GM23248 (cell line): ENCODE results near the gene ZBTB17. TPM values are rescaled to one million over a fixed set of nuclear protein-coding genes. Genes with fewer than 3 reads are reported as not detected.
A peak's percentile ranks its signal among the peaks of the same experiment; 100 is the strongest.

ENCODE experiments used
- DNase-seq: peaks from one replicate; pipeline ENCODE4 v3.0.0-alpha.2; 2015
- H2AFZ ChIP-seq: fragments of 200-600 bp; sonication (generic); 2 replicates; pipeline ENCODE4 v1.6.1; 2016; ENCODE audit warnings: antibody characterized with exemption
- H3F3A ChIP-seq: fragments of 200-600 bp; sonication (generic); 2 replicates; pipeline ENCODE4 v1.6.1; 2016; ENCODE audit warnings: mild to moderate bottlenecking, antibody characterized with exemption, mixed run types; ENCODE audit not compliant: insufficient read depth
- H3K27ac ChIP-seq: fragments of 200-600 bp; sonication (generic); 2 replicates; pipeline ENCODE4 v1.5.1; 2016; ENCODE audit warnings: mild to moderate bottlenecking
- H3K27me3 ChIP-seq: fragments of 200-600 bp; sonication (generic); replicated peaks from 2 replicates; pipeline ENCODE4 v1.6.1; 2016; ENCODE audit warnings: mild to moderate bottlenecking; ENCODE audit not compliant: insufficient read depth
- H3K36me3 ChIP-seq: fragments of 200-600 bp; sonication (generic); 2 replicates; pipeline ENCODE4 v1.6.1; 2016; ENCODE audit warnings: low read depth, mild to moderate bottlenecking
- H3K4me1 ChIP-seq: fragments of 200-600 bp; sonication (generic); 2 replicates; pipeline ENCODE4 v1.6.1; 2016; ENCODE audit warnings: mild to moderate bottlenecking; ENCODE audit not compliant: insufficient read depth
- H3K4me2 ChIP-seq: fragments of 200-600 bp; sonication (generic); one replicate; pipeline ENCODE4 v1.6.1; 2016; ENCODE audit warnings: mild to moderate bottlenecking; ENCODE audit not compliant: unreplicated experiment
- H3K4me3 ChIP-seq: fragments of 200-600 bp; sonication (generic); 2 replicates; pipeline ENCODE4 v1.5.1; 2016; ENCODE audit warnings: mild to moderate bottlenecking
- H3K79me2 ChIP-seq: fragments of 200-600 bp; sonication (generic); 2 replicates; pipeline ENCODE4 v1.6.1; 2016; ENCODE audit warnings: mild to moderate bottlenecking; ENCODE audit not compliant: insufficient read depth
- H3K9ac ChIP-seq: fragments of 200-600 bp; sonication (generic); 2 replicates; pipeline ENCODE4 v1.6.1; 2016; ENCODE audit warnings: mild to moderate bottlenecking
- H3K9me2 ChIP-seq: fragments of 200-600 bp; sonication (generic); 2 replicates; pipeline ENCODE4 v1.6.1; 2016; ENCODE audit warnings: mixed run types, mild to moderate bottlenecking, moderate library complexity; ENCODE audit not compliant: insufficient read depth
- H3K9me3 ChIP-seq: fragments of 200-600 bp; sonication (generic); one replicate; pipeline ENCODE4 v1.6.1; 2017; ENCODE audit warnings: low read depth
- H4K20me1 ChIP-seq: fragments of 200-600 bp; sonication (generic); 2 replicates; pipeline ENCODE4 v1.6.0; 2016; ENCODE audit not compliant: insufficient read depth
- EZH2 ChIP-seq: fragments of 200-600 bp; sonication (generic); IDR thresholded peaks from 2 replicates; pipeline ENCODE4 v1.6.1; 2018; ENCODE audit warnings: antibody characterized with exemption, mild to moderate bottlenecking; ENCODE audit not compliant: insufficient read depth, poor library complexity, severe bottlenecking
- EZH2phosphoT487 ChIP-seq: fragments of 200-600 bp; sonication (generic); IDR thresholded peaks from 2 replicates; pipeline ENCODE4 v1.6.1; 2018; ENCODE audit warnings: antibody characterized with exemption, moderate library complexity, mild to moderate bottlenecking, low read depth; ENCODE audit not compliant: insufficient read depth
- WGBS, 2 experiments: methylation state at CpG; one replicate each; pipeline ENCODE4 v1.1.6; 2015 to 2017; ENCODE audit warnings: low lambda C conversion rate in 2 of 2, low coverage in 1 of 2; ENCODE audit errors: missing lambda C conversion rate in 2 of 2; 5-methylcytosine and 5-hydroxymethylcytosine counted together
- in situ Hi-C: fragments of 300-500 bp; cut with MboI; formaldehyde crosslinking; loops from 2 replicates; pipeline ENCODE4 v1.15.0; 2020
- polyA plus RNA-seq: library from polyadenylated mRNA; unstranded; fragments of >200 nt; fragmentation: Nextera tagmentation; extraction: Ambion mirVana; gene quantifications from 2 replicates; pipeline ENCODE4 v1.2.1, GENCODE V29; 2016
- total RNA-seq: library from RNA; depleted of rRNA; stranded (reverse); fragments of >200 nt; shearing (Covaris generic); gene quantifications from 2 replicates; pipeline ENCODE4 v1.2.3, GENCODE V29; 2014

Gene ZBTB17
- total and polyA plus RNA-seq, 2 experiments from 2014 or later: 20.5 to 33.2 TPM

- Histone ChIP-seq H3K9me2 (no peaks in the 10 kb centered on the region), H3K9me3 (no peaks in the 10 kb centered on the region), H3K4me2 (peak overlapping the region; percentile 86), H3K36me3 (no peaks in the 10 kb centered on the region), H2AFZ (no peak overlapping the region), H3K27ac (peak overlapping the region; percentile 100), H3K4me3 (no peak overlapping the region), H3K9ac (peak overlapping the region; percentile 96), H3K27me3 (no peaks in the 10 kb centered on the region), H3F3A (peaks cover 65% of the 10 kb centered on the region), H4K20me1 (no peaks in the 10 kb centered on the region), H3K79me2 (peaks cover 74% of the 10 kb centered on the region), H3K4me1 (peaks cover 83% of the 10 kb centered on the region)
- no peak for TF ChIP-seq EZH2phosphoT487
- TF ChIP-seq EZH2: no peak
- WGBS, 2 experiments: 43 to 45% methylated on average over 23 of the region's 23 CpGs
- peak; percentile 59 for DNase-seq
- in situ Hi-C loops: no loop called here
Observed at GRCh38 chr1:15951341-15952153, 24.4 kb downstream of the ZBTB17 start.

- TF ChIP-seq EZH2phosphoT487 (no peak), EZH2 (no peak)
- in situ Hi-C loops: no loop called here
- H2AFZ ChIP-seq: no peak overlapping the region
- peaks cover 74% of the 10 kb centered on the region for H3K79me2 ChIP-seq
- H3K27me3 ChIP-seq: no peaks in the 10 kb centered on the region
- H3K4me2 ChIP-seq: peak overlapping the region; percentile 86
- H3K36me3 ChIP-seq: no peaks in the 10 kb centered on the region
- no peaks in the 10 kb centered on the region for H4K20me1 ChIP-seq
- peak overlapping the region; percentile 100 for H3K27ac ChIP-seq
- H3F3A ChIP-seq: peaks cover 58% of the 10 kb centered on the region
- no peaks in the 10 kb centered on the region for H3K9me3 ChIP-seq
- WGBS, 2 experiments: 14% methylated on average over 10 of the region's 10 CpGs
- H3K4me3 ChIP-seq: no peak overlapping the region
- no peaks in the 10 kb centered on the region for H3K9me2 ChIP-seq
- H3K4me1 ChIP-seq: peaks cover 76% of the 10 kb centered on the region
- peak; percentile 92 for DNase-seq
- peak overlapping the region; percentile 96 for H3K9ac ChIP-seq
Observed at GRCh38 chr1:15950763-15951295, 25.1 kb downstream of the ZBTB17 start.

- H3K9me2 ChIP-seq: no peaks in the 10 kb centered on the region
- 56 to 63% methylated on average over 4 of the region's 4 CpGs for WGBS, 2 experiments
- H2AFZ ChIP-seq: no peak overlapping the region
- peaks cover 70% of the 10 kb centered on the region for H3K4me1 ChIP-seq
- no peak for TF ChIP-seq EZH2phosphoT487
- peak overlapping the region; percentile 96 for H3K9ac ChIP-seq
- no peaks in the 10 kb centered on the region for H3K36me3 ChIP-seq
- H3K27ac ChIP-seq: peak overlapping the region; percentile 100
- H3K27me3 ChIP-seq: no peaks in the 10 kb centered on the region
- peak overlapping the region; percentile 86 for H3K4me2 ChIP-seq
- no peaks in the 10 kb centered on the region for H3K9me3 ChIP-seq
- no peaks in the 10 kb centered on the region for H4K20me1 ChIP-seq
- DNase-seq: no peak
- H3K4me3 ChIP-seq: 0 out of 2 replicates have a peak overlapping the region, but pooled peaks have one; percentile 16
- in situ Hi-C loops: no loop called here
- peaks cover 72% of the 10 kb centered on the region for H3K79me2 ChIP-seq
- peaks cover 52% of the 10 kb centered on the region for H3F3A ChIP-seq
Observed at GRCh38 chr1:15950302-15950701, 25.6 kb downstream of the ZBTB17 start.

GRCh38 chr1:15949453-15950245, 26.3 kb downstream of the ZBTB17 start:
- peaks cover 68% of the 10 kb centered on the region for H3K4me1 ChIP-seq
- H4K20me1 ChIP-seq: no peaks in the 10 kb centered on the region
- H3K9me3 ChIP-seq: no peaks in the 10 kb centered on the region
- DNase-seq: peak; percentile 99
- peak overlapping the region; percentile 64 for H3K4me3 ChIP-seq
- in situ Hi-C loops: no loop called here
- TF ChIP-seq EZH2 (no peak), EZH2phosphoT487 (no peak)
- no peaks in the 10 kb centered on the region for H3K36me3 ChIP-seq
- 3 to 4% methylated on average over 24 of the region's 25 CpGs for WGBS, 2 experiments
- H3K27me3 ChIP-seq: no peaks in the 10 kb centered on the region
- H2AFZ ChIP-seq: no peak overlapping the region
- peaks cover 47% of the 10 kb centered on the region for H3F3A ChIP-seq
- H3K9ac ChIP-seq: peak overlapping the region; percentile 96
- H3K9me2 ChIP-seq: no peaks in the 10 kb centered on the region
- peak overlapping the region; percentile 100 for H3K27ac ChIP-seq
- H3K4me2 ChIP-seq: peak overlapping the region; percentile 86
- H3K79me2 ChIP-seq: peaks cover 65% of the 10 kb centered on the region
